HEK293 (cell line): ENCODE data around the gene CFP.

ENCODE experiments used
- KLF16 ChIP-seq: fragments of 450-650 bp; formaldehyde crosslinking; IDR thresholded peaks from 2 replicates; pipeline ENCODE4 v1.5.1; 2017; ENCODE audit warnings: missing biosample characterization, missing genetic modification characterization
- RBAK ChIP-seq: fragments of 450-650 bp; formaldehyde crosslinking; IDR thresholded peaks from 2 replicates; pipeline ENCODE4 v1.5.1; 2016; ENCODE audit warnings: missing biosample characterization, missing genetic modification characterization
- SALL2 ChIP-seq: fragments of 450-650 bp; formaldehyde crosslinking; IDR thresholded peaks from 2 replicates; pipeline ENCODE4 v1.5.0; 2017; ENCODE audit warnings: missing biosample characterization, mild to moderate bottlenecking, missing genetic modification characterization, borderline replicate concordance
- SCRT2 ChIP-seq: fragments of 450-650 bp; formaldehyde crosslinking; IDR thresholded peaks from 2 replicates; pipeline ENCODE4 v1.5.1; 2016; ENCODE audit warnings: missing biosample characterization, missing genetic modification characterization
- SETDB1 ChIP-seq: IDR thresholded peaks from one replicate; pipeline ENCODE4 v1.6.1; 2017; ENCODE audit warnings: mild to moderate bottlenecking, low read length, moderate library complexity, mixed read lengths; ENCODE audit not compliant: insufficient read length
- SP2 ChIP-seq: fragments of 450-650 bp; formaldehyde crosslinking; IDR thresholded peaks from 2 replicates; pipeline ENCODE4 v1.5.1; 2016; ENCODE audit warnings: missing biosample characterization, missing genetic modification characterization
- TRIM28 ChIP-seq: IDR thresholded peaks from 2 replicates; pipeline ENCODE4 v1.6.1; 2011; ENCODE audit warnings: low read length, control low read depth, borderline replicate concordance
- TSHZ1 ChIP-seq: fragments of 450-650 bp; formaldehyde crosslinking; IDR thresholded peaks from 2 replicates; pipeline ENCODE4 v1.5.1; 2016; ENCODE audit warnings: missing biosample characterization, missing genetic modification characterization, borderline replicate concordance
- ZFP69B ChIP-seq: fragments of 450-650 bp; formaldehyde crosslinking; IDR thresholded peaks from 2 replicates; pipeline ENCODE4 v1.5.1; 2016; ENCODE audit warnings: missing biosample characterization, missing genetic modification characterization
- ZNF155 ChIP-seq: fragments of 450-650 bp; formaldehyde crosslinking; IDR thresholded peaks from 2 replicates; pipeline ENCODE4 v1.5.1; 2016; ENCODE audit warnings: missing biosample characterization, missing genetic modification characterization
- ZNF335 ChIP-seq: fragments of 450-650 bp; formaldehyde crosslinking; conservative IDR thresholded peaks from 2 replicates; pipeline ENCODE4 v1.5.1; 2016; ENCODE audit warnings: missing biosample characterization, missing genetic modification characterization
- ZNF366 ChIP-seq: fragments of 450-650 bp; formaldehyde crosslinking; conservative IDR thresholded peaks from 2 replicates; pipeline ENCODE4 v1.5.1; 2016; ENCODE audit warnings: missing biosample characterization, missing genetic modification characterization
- ZNF37A ChIP-seq: fragments of 450-650 bp; IDR thresholded peaks from 2 replicates; pipeline ENCODE4 v1.5.1; 2018; ENCODE audit warnings: missing biosample characterization, missing genetic modification characterization
- ZNF529 ChIP-seq: fragments of 450-650 bp; formaldehyde crosslinking; IDR thresholded peaks from 2 replicates; pipeline ENCODE4 v1.5.1; 2017; ENCODE audit warnings: missing genetic modification characterization, missing biosample characterization; ENCODE audit not compliant: insufficient replicate concordance
- ZNF530 ChIP-seq: fragments of 450-650 bp; formaldehyde crosslinking; IDR thresholded peaks from 2 replicates; pipeline ENCODE4 v1.5.1; 2016; ENCODE audit warnings: low read depth, missing biosample characterization, missing genetic modification characterization
- ZNF558 ChIP-seq: fragments of 450-650 bp; formaldehyde crosslinking; IDR thresholded peaks from 2 replicates; pipeline ENCODE4 v1.5.1; 2016; ENCODE audit warnings: missing biosample characterization, missing genetic modification characterization
- ZNF561 ChIP-seq: fragments of 450-650 bp; IDR thresholded peaks from 2 replicates; pipeline ENCODE4 v1.5.1; 2018; ENCODE audit warnings: missing biosample characterization, missing genetic modification characterization, borderline replicate concordance
- ZNF610 ChIP-seq: fragments of 450-650 bp; formaldehyde crosslinking; IDR thresholded peaks from 2 replicates; pipeline ENCODE4 v1.5.1; 2016; ENCODE audit warnings: missing biosample characterization, missing genetic modification characterization, borderline replicate concordance
- ZNF621 ChIP-seq: fragments of 450-650 bp; formaldehyde crosslinking; IDR thresholded peaks from 2 replicates; pipeline ENCODE4 v1.5.1; 2017; ENCODE audit warnings: missing biosample characterization, missing genetic modification characterization
- ZNF624 ChIP-seq: fragments of 450-650 bp; formaldehyde crosslinking; IDR thresholded peaks from 2 replicates; pipeline ENCODE4 v1.5.1; 2017; ENCODE audit warnings: missing biosample characterization, missing genetic modification characterization
- ZNF664 ChIP-seq: fragments of 450-650 bp; formaldehyde crosslinking; IDR thresholded peaks from 2 replicates; pipeline ENCODE4 v1.5.1; 2016; ENCODE audit warnings: missing biosample characterization, missing genetic modification characterization
- TF ChIP-seq, protein P1 (sequence below): fragments of 450-650 bp; formaldehyde crosslinking; IDR thresholded peaks from 2 replicates; pipeline ENCODE4 v1.5.1; 2017; ENCODE audit warnings: missing biosample characterization, missing genetic modification characterization
- TF ChIP-seq, protein P2 (sequence below): fragments of 450-650 bp; formaldehyde crosslinking; IDR thresholded peaks from 2 replicates; pipeline ENCODE4 v1.5.0; 2017; ENCODE audit warnings: missing biosample characterization, missing genetic modification characterization, borderline replicate concordance
- TF ChIP-seq, protein P3 (sequence below): fragments of 450-650 bp; formaldehyde crosslinking; IDR thresholded peaks from 2 replicates; pipeline ENCODE4 v1.5.1; 2016; ENCODE audit warnings: missing biosample characterization, missing genetic modification characterization
- TF ChIP-seq, protein P4 (sequence below): fragments of 450-650 bp; formaldehyde crosslinking; IDR thresholded peaks from 2 replicates; pipeline ENCODE4 v1.5.1; 2016; ENCODE audit warnings: missing biosample characterization, missing genetic modification characterization

CFP gene

DNA sequence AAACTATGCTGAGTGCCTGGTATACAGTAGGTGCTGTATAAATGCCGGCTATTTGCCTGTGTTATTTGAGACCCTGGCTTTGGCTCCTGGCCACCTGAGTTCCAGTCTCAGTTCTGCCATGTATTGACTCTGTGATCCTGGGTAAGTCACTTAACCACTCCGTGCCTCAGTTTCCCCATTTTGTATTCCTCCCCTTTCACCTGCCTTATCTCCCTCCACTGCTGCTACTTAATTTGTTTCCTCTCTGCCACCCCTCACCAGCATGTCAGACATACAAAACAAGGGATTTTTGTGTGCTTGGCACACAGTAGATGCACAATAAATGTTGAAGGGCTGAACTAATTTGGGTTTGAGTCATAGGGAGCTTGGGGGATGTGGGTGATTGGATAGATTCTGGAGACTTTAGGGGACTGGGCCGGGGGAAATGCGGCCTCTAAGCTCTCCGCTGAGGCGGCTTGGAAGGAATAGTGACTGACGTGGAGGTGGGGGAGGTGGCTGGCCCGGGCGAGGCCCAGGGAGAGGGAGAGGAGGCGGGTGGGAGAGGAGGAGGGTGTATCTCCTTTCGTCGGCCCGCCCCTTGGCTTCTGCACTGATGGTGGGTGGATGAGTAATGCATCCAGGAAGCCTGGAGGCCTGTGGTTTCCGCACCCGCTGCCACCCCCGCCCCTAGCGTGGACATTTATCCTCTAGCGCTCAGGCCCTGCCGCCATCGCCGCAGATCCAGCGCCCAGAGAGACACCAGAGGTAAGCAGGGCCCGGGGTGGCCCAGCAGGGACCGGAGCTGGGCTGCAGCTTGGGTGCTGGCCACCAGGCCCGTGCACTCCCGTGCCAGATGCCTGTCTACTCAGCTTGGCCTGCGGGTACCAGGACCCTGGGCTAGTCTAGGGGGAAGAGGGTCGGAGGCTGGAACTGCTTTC lies 47.7 kb downstream of the CFP start, which contains the start of gene TIMP1 (continued):
- TF ChIP-seq ZNF561 (tag by site-specific recombination) (0 out of 2 replicates have a peak, but pooled peaks have one; percentile 77), RBAK (tag by site-specific recombination) (no peak), SETDB1 (no peak), ZNF37A (tag by site-specific recombination) (no peak), ZNF621 (tag by site-specific recombination) (no peak), ZNF366 (tag by site-specific recombination) (peak; percentile 86), KLF16 (tag by site-specific recombination) (no peak; the same call in 1 of the 2 replicates), SCRT2 (tag by site-specific recombination) (no peak), TSHZ1 (tag by site-specific recombination) (no peak), SP2 (tag by site-specific recombination) (peak; percentile 96), SALL2 (tag by site-specific recombination) (no peak), TRIM28 (peak; percentile 13; the same call in 1 of the 2 replicates), ZNF530 (no peak), ZNF529 (tag by site-specific recombination) (no peak), ZNF664 (tag by site-specific recombination) (peak; percentile 99), ZNF610 (no peak), ZNF155 (tag by site-specific recombination) (no peak), ZNF558 (tag by site-specific recombination) (no peak), ZFP69B (tag by site-specific recombination) (no peak), ZNF624 (no peak), ZNF335 (tag by site-specific recombination) (no peak; the same call in 1 of the 2 replicates)
- TF ChIP-seq, protein P1, sequence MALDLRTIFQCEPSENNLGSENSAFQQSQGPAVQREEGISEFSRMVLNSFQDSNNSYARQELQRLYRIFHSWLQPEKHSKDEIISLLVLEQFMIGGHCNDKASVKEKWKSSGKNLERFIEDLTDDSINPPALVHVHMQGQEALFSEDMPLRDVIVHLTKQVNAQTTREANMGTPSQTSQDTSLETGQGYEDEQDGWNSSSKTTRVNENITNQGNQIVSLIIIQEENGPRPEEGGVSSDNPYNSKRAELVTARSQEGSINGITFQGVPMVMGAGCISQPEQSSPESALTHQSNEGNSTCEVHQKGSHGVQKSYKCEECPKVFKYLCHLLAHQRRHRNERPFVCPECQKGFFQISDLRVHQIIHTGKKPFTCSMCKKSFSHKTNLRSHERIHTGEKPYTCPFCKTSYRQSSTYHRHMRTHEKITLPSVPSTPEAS (tag by site-specific recombination), result no peak
- TF ChIP-seq, protein P2, sequence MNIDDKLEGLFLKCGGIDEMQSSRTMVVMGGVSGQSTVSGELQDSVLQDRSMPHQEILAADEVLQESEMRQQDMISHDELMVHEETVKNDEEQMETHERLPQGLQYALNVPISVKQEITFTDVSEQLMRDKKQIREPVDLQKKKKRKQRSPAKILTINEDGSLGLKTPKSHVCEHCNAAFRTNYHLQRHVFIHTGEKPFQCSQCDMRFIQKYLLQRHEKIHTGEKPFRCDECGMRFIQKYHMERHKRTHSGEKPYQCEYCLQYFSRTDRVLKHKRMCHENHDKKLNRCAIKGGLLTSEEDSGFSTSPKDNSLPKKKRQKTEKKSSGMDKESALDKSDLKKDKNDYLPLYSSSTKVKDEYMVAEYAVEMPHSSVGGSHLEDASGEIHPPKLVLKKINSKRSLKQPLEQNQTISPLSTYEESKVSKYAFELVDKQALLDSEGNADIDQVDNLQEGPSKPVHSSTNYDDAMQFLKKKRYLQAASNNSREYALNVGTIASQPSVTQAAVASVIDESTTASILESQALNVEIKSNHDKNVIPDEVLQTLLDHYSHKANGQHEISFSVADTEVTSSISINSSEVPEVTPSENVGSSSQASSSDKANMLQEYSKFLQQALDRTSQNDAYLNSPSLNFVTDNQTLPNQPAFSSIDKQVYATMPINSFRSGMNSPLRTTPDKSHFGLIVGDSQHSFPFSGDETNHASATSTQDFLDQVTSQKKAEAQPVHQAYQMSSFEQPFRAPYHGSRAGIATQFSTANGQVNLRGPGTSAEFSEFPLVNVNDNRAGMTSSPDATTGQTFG, result no peak
- TF ChIP-seq, protein P3, sequence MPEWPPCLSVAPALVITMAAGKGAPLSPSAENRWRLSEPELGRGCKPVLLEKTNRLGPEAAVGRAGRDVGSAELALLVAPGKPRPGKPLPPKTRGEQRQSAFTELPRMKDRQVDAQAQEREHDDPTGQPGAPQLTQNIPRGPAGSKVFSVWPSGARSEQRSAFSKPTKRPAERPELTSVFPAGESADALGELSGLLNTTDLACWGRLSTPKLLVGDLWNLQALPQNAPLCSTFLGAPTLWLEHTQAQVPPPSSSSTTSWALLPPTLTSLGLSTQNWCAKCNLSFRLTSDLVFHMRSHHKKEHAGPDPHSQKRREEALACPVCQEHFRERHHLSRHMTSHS (tag by site-specific recombination), result no peak
- TF ChIP-seq, protein P4, sequence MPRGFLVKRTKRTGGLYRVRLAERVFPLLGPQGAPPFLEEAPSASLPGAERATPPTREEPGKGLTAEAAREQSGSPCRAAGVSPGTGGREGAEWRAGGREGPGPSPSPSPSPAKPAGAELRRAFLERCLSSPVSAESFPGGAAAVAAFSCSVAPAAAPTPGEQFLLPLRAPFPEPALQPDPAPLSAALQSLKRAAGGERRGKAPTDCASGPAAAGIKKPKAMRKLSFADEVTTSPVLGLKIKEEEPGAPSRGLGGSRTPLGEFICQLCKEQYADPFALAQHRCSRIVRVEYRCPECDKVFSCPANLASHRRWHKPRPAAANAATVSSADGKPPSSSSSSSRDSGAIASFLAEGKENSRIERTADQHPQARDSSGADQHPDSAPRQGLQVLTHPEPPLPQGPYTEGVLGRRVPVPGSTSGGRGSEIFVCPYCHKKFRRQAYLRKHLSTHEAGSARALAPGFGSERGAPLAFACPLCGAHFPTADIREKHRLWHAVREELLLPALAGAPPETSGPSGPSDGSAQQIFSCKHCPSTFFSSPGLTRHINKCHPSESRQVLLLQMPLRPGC (tag by site-specific recombination), result no peak
